Esophagus squamous epithelium (tissue), 4 donors: ENCODE measurements around the gene DMRT1.

Experiments used
- POLR2A ChIP-seq, 4 donors: fragments of 450-650 bp; IDR thresholded peaks; one replicate each; pipeline ENCODE4 v1.6.1; 2017; ENCODE audit warnings: antibody characterized with exemption in 4 of 4, mild to moderate bottlenecking in 4 of 4, moderate library complexity in 3 of 4
- TF ChIP-seq, protein P1 (sequence below), 6 experiments: fragments of 450-650 bp in 4 of 6; fragments of 200-600 bp in 2 of 6; sonication (generic) in 2 of 6; IDR thresholded peaks; one replicate each; pipeline ENCODE4 v1.5.1; 2016 to 2019; ENCODE audit warnings: antibody characterized with exemption in 6 of 6, mild to moderate bottlenecking in 4 of 6, moderate library complexity in 4 of 6

DNA sequence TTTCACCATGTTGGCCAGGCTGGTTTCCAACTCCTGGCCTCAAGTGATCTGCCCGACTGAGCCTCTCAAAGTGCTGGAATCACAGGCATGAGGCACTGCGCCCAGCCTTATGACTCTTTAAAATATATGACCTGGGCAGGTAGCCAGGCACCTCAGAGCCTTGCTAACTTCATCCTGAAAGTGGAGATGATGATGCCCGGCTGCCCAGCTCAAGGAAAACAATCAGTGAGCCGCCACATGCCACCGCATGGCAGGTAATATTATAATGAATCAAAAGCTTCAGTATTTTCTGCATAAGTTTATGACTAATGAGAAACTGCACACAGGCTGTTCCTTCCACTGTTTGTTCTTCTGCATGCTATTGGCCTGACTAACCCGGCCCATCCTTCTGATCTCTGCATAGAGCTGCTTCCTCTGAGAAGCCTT lies 30.4 kb upstream of the DMRT1 start:
- TF ChIP-seq, protein P1, sequence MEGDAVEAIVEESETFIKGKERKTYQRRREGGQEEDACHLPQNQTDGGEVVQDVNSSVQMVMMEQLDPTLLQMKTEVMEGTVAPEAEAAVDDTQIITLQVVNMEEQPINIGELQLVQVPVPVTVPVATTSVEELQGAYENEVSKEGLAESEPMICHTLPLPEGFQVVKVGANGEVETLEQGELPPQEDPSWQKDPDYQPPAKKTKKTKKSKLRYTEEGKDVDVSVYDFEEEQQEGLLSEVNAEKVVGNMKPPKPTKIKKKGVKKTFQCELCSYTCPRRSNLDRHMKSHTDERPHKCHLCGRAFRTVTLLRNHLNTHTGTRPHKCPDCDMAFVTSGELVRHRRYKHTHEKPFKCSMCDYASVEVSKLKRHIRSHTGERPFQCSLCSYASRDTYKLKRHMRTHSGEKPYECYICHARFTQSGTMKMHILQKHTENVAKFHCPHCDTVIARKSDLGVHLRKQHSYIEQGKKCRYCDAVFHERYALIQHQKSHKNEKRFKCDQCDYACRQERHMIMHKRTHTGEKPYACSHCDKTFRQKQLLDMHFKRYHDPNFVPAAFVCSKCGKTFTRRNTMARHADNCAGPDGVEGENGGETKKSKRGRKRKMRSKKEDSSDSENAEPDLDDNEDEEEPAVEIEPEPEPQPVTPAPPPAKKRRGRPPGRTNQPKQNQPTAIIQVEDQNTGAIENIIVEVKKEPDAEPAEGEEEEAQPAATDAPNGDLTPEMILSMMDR (IDR thresholded peaks at IDR 0.05), result no peak
- TF ChIP-seq POLR2A (IDR thresholded peaks at IDR 0.05), result no peak
